Measurements from ENCODE around the gene HDAC9.

The HDAC9 gene

DNA sequence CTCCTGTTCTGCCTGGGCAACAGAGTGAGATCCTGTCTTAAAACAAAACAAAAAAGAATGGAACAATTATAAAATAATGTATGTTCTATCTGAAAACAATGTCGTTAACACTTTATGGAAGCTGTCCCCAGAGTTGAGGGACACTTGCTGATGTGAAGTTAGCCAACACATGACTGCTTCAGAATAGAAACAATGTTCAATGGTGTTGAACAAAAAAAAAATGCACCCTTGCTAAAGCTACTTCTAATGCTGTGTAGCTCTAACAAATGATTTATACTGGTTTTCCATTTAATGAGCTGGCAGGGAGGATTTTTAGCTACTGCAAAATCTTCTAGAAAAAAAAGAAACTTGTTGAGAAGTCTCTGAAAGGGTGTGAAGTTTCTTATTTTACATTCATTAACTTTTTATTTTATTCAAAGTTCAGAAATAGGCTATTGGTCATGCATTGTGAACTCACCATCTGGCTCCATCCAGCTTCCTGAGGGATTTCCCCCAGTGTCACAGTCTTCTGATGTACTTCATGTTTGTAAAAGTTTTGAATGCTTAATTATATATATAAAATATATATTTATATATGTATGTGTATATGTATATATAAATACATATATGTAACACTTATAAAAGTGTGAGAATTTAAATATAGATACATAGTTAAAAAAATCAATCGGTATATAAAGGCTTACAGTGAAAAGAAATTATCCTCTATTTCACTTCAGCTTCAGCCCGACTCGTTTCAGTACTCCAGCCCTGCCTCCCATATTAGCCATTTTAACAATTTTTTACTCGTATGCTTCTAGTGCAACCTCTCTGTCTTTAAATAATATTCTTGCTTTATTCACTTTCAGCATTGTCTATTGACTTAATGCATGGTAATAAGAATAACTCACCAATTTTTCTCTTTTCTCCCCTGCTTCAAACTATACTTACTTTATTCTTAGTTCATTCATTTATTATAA, 35.0 kb downstream of the HDAC9 start:
- TF ChIP-seq, protein P1, sequence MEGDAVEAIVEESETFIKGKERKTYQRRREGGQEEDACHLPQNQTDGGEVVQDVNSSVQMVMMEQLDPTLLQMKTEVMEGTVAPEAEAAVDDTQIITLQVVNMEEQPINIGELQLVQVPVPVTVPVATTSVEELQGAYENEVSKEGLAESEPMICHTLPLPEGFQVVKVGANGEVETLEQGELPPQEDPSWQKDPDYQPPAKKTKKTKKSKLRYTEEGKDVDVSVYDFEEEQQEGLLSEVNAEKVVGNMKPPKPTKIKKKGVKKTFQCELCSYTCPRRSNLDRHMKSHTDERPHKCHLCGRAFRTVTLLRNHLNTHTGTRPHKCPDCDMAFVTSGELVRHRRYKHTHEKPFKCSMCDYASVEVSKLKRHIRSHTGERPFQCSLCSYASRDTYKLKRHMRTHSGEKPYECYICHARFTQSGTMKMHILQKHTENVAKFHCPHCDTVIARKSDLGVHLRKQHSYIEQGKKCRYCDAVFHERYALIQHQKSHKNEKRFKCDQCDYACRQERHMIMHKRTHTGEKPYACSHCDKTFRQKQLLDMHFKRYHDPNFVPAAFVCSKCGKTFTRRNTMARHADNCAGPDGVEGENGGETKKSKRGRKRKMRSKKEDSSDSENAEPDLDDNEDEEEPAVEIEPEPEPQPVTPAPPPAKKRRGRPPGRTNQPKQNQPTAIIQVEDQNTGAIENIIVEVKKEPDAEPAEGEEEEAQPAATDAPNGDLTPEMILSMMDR (IDR thresholded peaks at IDR 0.05; ENCODE audit: control insufficient read depth, insufficient read depth, low read depth, low read length, missing control alignments): no peak
- no peak overlapping the region for H3K4me3 ChIP-seq (ENCODE audit: control insufficient read depth, low read depth, low read length)
- no peak for DNase-seq (ENCODE audit: low read depth)

- no peak overlapping the region for H3K4me3 ChIP-seq (ENCODE audit: control insufficient read depth, low read depth, low read length)
- TF ChIP-seq, protein P1 (IDR thresholded peaks at IDR 0.05; ENCODE audit: control insufficient read depth, insufficient read depth, low read depth, low read length, missing control alignments): no peak
- DNase-seq (ENCODE audit: low read depth): no peak
Measured at GRCh38 chr7:18531539-18531938, 36.0 kb downstream of the HDAC9 start.

DNA sequence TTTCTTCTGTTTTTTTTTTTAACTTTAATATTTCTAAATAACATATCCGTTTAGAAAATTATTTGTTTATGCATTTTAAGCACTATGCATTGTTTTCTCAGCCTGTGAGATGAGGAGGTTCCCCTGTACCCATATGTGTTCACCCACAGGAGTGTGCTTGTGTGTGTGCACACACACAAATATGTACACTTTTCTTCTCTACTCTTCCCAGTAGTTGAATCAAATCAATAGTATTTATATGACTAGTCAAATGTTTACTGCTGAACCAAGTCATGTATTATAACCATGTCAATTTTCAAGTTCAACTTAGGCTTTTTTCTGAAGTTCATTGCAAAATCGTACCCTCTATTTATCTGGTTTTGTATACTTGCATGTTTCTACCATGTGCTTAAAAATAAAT, 37.3 kb downstream of the HDAC9 start:
- TF ChIP-seq, protein P1 (IDR thresholded peaks at IDR 0.05; ENCODE audit: control insufficient read depth, insufficient read depth, low read depth, low read length, missing control alignments): no peak
- no peak overlapping the region for H3K4me3 ChIP-seq (ENCODE audit: control insufficient read depth, low read depth, low read length)
- no peak for DNase-seq (ENCODE audit: low read depth)

- no peak for DNase-seq (ENCODE audit: low read depth)
- no peak overlapping the region for H3K4me3 ChIP-seq (ENCODE audit: control insufficient read depth, low read depth, low read length)
- TF ChIP-seq, protein P1 (IDR thresholded peaks at IDR 0.05; ENCODE audit: control insufficient read depth, insufficient read depth, low read depth, low read length, missing control alignments): no peak
Measured at GRCh38 chr7:18534481-18534880, 38.9 kb downstream of the HDAC9 start.

- no peak overlapping the region for H3K4me3 ChIP-seq (ENCODE audit: control insufficient read depth, low read depth, low read length)
- DNase-seq (ENCODE audit: low read depth): no peak
- TF ChIP-seq, protein P1 (IDR thresholded peaks at IDR 0.05; ENCODE audit: control insufficient read depth, insufficient read depth, low read depth, low read length, missing control alignments): no peak
Measured at GRCh38 chr7:18535810-18536415, 40.4 kb downstream of the HDAC9 start.

DNA sequence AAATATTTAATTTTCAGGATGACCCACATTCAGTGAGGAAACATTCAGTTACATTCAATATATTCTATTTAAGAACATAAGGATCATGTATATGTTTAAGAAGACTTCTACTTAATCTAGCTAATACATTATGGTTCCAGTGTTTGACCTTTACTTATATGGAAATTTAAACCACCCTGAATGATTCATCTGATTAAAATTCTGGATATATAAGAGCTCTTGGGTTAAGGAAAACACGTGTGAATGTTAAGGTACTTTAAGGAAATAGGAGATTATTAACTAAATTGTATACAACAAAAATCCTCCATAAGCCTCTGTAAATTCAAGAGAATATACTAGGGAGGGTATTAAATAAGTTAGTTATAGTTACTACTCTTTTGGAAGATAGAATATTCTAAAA, 40.9 kb downstream of the HDAC9 start:
- TF ChIP-seq, protein P1 (IDR thresholded peaks at IDR 0.05; ENCODE audit: control insufficient read depth, insufficient read depth, low read depth, low read length, missing control alignments): no peak
- DNase-seq (ENCODE audit: low read depth): no peak

More for the DNA sequence above, 40.9 kb downstream of the HDAC9 start:
- no peak overlapping the region for H3K4me3 ChIP-seq (ENCODE audit: control insufficient read depth, low read depth, low read length)
